ENCODE results near the gene ZNF598. TPM values are rescaled to one million over a fixed set of nuclear protein-coding genes. Genes with fewer than 3 reads are reported as not detected.

The ZNF598 gene
- total and polyA plus RNA-seq, 3 donors from 2014 or later: 46.3 to 94.6 (median 80.4) TPM

GRCh38 chr16:2045965-2046892, 36.6 kb upstream of the ZNF598 start:
- H3K27ac ChIP-seq: no peak overlapping the region
- H3K27me3 ChIP-seq: no peaks in the 10 kb centered on the region
- DNase-seq: no peak
- peaks cover 31% of the 10 kb centered on the region for H3K4me1 ChIP-seq
- no peak for TF ChIP-seq POLR2A (IDR thresholded peaks at IDR 0.05)
- TF ChIP-seq, protein P1, sequence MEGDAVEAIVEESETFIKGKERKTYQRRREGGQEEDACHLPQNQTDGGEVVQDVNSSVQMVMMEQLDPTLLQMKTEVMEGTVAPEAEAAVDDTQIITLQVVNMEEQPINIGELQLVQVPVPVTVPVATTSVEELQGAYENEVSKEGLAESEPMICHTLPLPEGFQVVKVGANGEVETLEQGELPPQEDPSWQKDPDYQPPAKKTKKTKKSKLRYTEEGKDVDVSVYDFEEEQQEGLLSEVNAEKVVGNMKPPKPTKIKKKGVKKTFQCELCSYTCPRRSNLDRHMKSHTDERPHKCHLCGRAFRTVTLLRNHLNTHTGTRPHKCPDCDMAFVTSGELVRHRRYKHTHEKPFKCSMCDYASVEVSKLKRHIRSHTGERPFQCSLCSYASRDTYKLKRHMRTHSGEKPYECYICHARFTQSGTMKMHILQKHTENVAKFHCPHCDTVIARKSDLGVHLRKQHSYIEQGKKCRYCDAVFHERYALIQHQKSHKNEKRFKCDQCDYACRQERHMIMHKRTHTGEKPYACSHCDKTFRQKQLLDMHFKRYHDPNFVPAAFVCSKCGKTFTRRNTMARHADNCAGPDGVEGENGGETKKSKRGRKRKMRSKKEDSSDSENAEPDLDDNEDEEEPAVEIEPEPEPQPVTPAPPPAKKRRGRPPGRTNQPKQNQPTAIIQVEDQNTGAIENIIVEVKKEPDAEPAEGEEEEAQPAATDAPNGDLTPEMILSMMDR (IDR thresholded peaks at IDR 0.05): no peak
- intact Hi-C loops (cut with DNase I; ENCODE audit: low total_unique reads): no loop called here
- H3K4me3 ChIP-seq: no peak overlapping the region
- no peaks in the 10 kb centered on the region for H3K36me3 ChIP-seq (ENCODE audit: low read depth, missing control alignments)
- no peaks in the 10 kb centered on the region for H3K9me3 ChIP-seq
- 86% methylated on average over 21 of the region's 21 CpGs for WGBS, 2 donors

DNA sequence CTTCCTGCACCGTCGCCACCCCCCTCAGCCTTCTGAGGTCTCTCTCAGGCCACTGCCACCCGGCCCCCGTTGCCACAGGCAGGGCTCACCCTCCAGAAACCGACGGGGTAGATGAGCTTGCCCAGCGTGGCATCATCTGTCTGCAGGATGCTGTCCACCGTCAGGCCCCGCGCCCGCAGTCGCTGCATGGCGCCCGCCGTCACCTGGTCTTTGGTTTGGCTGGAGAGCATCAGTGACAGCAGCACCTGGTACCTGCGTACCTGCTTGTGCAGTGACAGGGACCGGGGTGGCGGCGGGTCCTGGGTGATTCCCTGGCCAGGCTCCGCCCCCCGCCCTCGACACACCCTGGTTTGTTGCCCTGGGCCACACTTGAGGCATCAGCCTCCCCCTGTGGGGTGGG, 34.9 kb upstream of the ZNF598 start:
- peaks cover 47% of the 10 kb centered on the region for H3K4me1 ChIP-seq

DNA sequence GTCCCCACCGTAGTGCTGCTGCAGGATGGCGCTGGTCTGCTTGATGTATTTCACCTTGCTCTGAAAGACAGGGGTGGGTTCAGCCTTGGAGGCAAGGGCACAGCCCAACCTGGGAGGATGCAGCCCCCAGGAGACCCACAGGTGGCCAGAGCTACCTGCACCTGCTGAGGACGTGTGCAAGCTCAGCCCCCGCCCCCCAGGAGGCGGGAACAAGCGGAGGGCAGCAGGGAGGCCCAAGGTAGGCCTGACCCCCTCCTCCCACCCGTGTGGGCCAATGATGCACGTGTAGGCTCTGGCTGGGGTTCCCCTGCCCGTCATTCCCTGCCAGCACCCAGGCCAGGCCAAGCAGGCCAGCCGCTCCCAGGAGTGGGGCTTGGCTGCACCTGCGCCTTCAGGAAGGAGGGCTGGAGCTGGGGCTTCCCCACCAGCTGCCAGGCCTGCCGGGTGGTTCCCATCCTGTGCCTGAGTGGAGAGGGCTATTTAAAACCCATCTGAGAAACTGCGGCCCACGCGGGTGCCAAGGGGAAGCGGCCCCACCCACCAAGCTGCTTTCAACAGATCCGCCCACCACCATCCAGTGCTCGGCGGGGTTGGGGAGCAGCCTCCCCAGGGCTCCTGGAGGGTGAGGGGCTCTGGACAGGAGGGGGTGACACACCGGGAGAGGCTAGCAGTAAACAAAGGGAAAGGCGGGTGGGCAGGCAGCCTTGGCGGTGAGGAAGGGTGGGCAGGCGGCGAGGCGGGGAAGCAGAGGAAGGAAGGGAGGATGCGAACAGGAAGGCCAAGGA, 34.2 kb upstream of the ZNF598 start:
- H3K4me3 ChIP-seq: no peak overlapping the region
- no peaks in the 10 kb centered on the region for H3K27me3 ChIP-seq
- H3K9me3 ChIP-seq: no peaks in the 10 kb centered on the region
- 78 to 85% methylated on average over 15 to 26 of the region's 26 CpGs for WGBS, 2 donors
- H3K4me1 ChIP-seq: peaks cover 52% of the 10 kb centered on the region
- H3K36me3 ChIP-seq (ENCODE audit: low read depth, missing control alignments): no peaks in the 10 kb centered on the region
- no peak overlapping the region for H3K27ac ChIP-seq
- TF ChIP-seq, protein P1 (IDR thresholded peaks at IDR 0.05): no peak
- no peak for TF ChIP-seq POLR2A (IDR thresholded peaks at IDR 0.05)
- intact Hi-C loops (cut with DNase I; ENCODE audit: low total_unique reads): no loop called here
- no peak for DNase-seq

More for the DNA sequence above, 34.9 kb upstream of the ZNF598 start:
- Histone ChIP-seq H3K27ac (no peak overlapping the region), H3K4me3 (no peak overlapping the region), H3K9me3 (no peaks in the 10 kb centered on the region), H3K36me3 (ENCODE audit: low read depth, missing control alignments) (no peaks in the 10 kb centered on the region), H3K27me3 (no peaks in the 10 kb centered on the region)
- DNase-seq: no peak
- intact Hi-C loops (cut with DNase I; ENCODE audit: low total_unique reads): no loop called here
- WGBS, 2 donors: 96% methylated on average over 22 of the region's 22 CpGs; no CpG with 5 or more reads in 1 of the 2 donors
- TF ChIP-seq POLR2A (IDR thresholded peaks at IDR 0.05): no peak
- TF ChIP-seq, protein P1 (IDR thresholded peaks at IDR 0.05): no peak

GRCh38 chr16:2042986-2043666, 33.5 kb upstream of the ZNF598 start:
- 86 to 89% methylated on average over 4 to 11 of the region's 11 CpGs for WGBS, 2 donors
- intact Hi-C loops (cut with DNase I; ENCODE audit: low total_unique reads): no loop called here
- no peak overlapping the region for H3K27ac ChIP-seq
- H3K4me3 ChIP-seq: no peak overlapping the region
- H3K36me3 ChIP-seq (ENCODE audit: low read depth, missing control alignments): no peaks in the 10 kb centered on the region
- TF ChIP-seq, protein P1 (IDR thresholded peaks at IDR 0.05): no peak
- TF ChIP-seq POLR2A (IDR thresholded peaks at IDR 0.05): no peak
- H3K4me1 ChIP-seq: peaks cover 54% of the 10 kb centered on the region
- no peak for DNase-seq
- H3K9me3 ChIP-seq: no peaks in the 10 kb centered on the region
- H3K27me3 ChIP-seq: no peaks in the 10 kb centered on the region

Measured in testis (tissue), 3 donors.